ENCODE results near the gene FAM234A. TPM values are rescaled to one million over a fixed set of nuclear protein-coding genes. Genes with fewer than 3 reads are reported as not detected.

FAM234A gene
- total and polyA plus RNA-seq, 4 donors, result 24.1 to 39.7 (median 27.8) TPM

- TF ChIP-seq FOXA1 (IDR thresholded peaks at IDR 0.05) (no peak), HNF4A (conservative IDR thresholded peaks at IDR 0.05) (no peak), ATF3 (IDR thresholded peaks at IDR 0.05) (no peak), FOXA2 (IDR thresholded peaks at IDR 0.05) (no peak), SP1 (IDR thresholded peaks at IDR 0.05) (no peak), EGR1 (IDR thresholded peaks at IDR 0.05; ENCODE audit: low read depth in 2 of 2) (no peak), TAF1 (conservative IDR thresholded peaks at IDR 0.05) (no peak), NR2F2 (IDR thresholded peaks at IDR 0.05) (no peak), RAD21 (IDR thresholded peaks at IDR 0.05) (no peak), HNF4G (IDR thresholded peaks at IDR 0.05) (no peak), MAX (IDR thresholded peaks at IDR 0.05) (no peak), GABPA (IDR thresholded peaks at IDR 0.05 in 1 of 2, conservative IDR thresholded peaks at IDR 0.05 in 1 of 2) (no peak), REST (IDR thresholded peaks at IDR 0.05) (no peak), CTCF (IDR thresholded peaks at IDR 0.05; ENCODE audit: low read depth, low read length, missing input control) (no peak)
- Histone ChIP-seq H3K9ac (ENCODE audit: low read depth in 1 of 2, low read length in 2 of 2) (no peak overlapping the region), H3K9me3 (ENCODE audit: control insufficient read depth in 4 of 4, low read length in 3 of 4) (no peaks in the 10 kb centered on the region), H3K36me3 (ENCODE audit: control insufficient read depth in 4 of 4, insufficient read depth in 3 of 4, low read depth in 1 of 4, low read length in 3 of 4) (peaks cover 0 to 1% (median 0%) of the 10 kb centered on the region in 4 donors), H3K4me3 (ENCODE audit: low read depth in 1 of 3, low read length in 3 of 3) (no peak overlapping the region), H3K27me3 (ENCODE audit: control insufficient read depth in 4 of 4, insufficient read depth in 4 of 4, low read length in 3 of 4) (peaks cover 0 to 14% (median 3%) of the 10 kb centered on the region in 4 donors), H3K4me1 (ENCODE audit: control insufficient read depth in 4 of 4, insufficient read depth in 4 of 4, low read length in 3 of 4) (peaks cover 0 to 12% (median 4%) of the 10 kb centered on the region in 4 donors), H3K27ac (ENCODE audit: low read depth in 1 of 2, low read length in 2 of 2) (no peak overlapping the region)
- WGBS, result 71% methylated on average over 20 of the region's 20 CpGs
- no peak for DNase-seq (ENCODE audit: low spot score)
Measured at GRCh38 chr16:276426-277077, 41.9 kb downstream of the FAM234A start.

GRCh38 chr16:278863-279366 lies 44.3 kb downstream of the FAM234A start:
- H3K36me3 ChIP-seq (ENCODE audit: control insufficient read depth in 4 of 4, insufficient read depth in 3 of 4, low read depth in 1 of 4, low read length in 3 of 4), result no peaks in the 10 kb centered on the region
- H3K27me3 ChIP-seq (ENCODE audit: control insufficient read depth in 4 of 4, insufficient read depth in 4 of 4, low read length in 3 of 4), result peaks cover 0 to 14% (median 3%) of the 10 kb centered on the region in 4 donors
- H3K9me3 ChIP-seq (ENCODE audit: control insufficient read depth in 4 of 4, low read length in 3 of 4), result no peaks in the 10 kb centered on the region
- H3K9ac ChIP-seq (ENCODE audit: low read depth in 1 of 2, low read length in 2 of 2), result no peak overlapping the region
- no peak overlapping the region for H3K27ac ChIP-seq (ENCODE audit: low read depth in 1 of 2, low read length in 2 of 2)
- H3K4me1 ChIP-seq (ENCODE audit: control insufficient read depth in 4 of 4, insufficient read depth in 4 of 4, low read length in 3 of 4), result peaks cover 0 to 12% (median 4%) of the 10 kb centered on the region in 4 donors
- WGBS, result 63% methylated on average over 6 of the region's 6 CpGs
- DNase-seq (ENCODE audit: low spot score), result no peak
- no peak overlapping the region for H3K4me3 ChIP-seq (ENCODE audit: low read depth in 1 of 3, low read length in 3 of 3)
- TF ChIP-seq NR2F2 (IDR thresholded peaks at IDR 0.05) (no peak), JUND (IDR thresholded peaks at IDR 0.05) (no peak), REST (IDR thresholded peaks at IDR 0.05) (no peak), SP1 (IDR thresholded peaks at IDR 0.05) (no peak), HNF4G (IDR thresholded peaks at IDR 0.05) (no peak), CTCF (IDR thresholded peaks at IDR 0.05; ENCODE audit: low read depth, low read length, missing input control) (no peak), GABPA (IDR thresholded peaks at IDR 0.05 in 1 of 2, conservative IDR thresholded peaks at IDR 0.05 in 1 of 2) (no peak), YY1 (IDR thresholded peaks at IDR 0.05) (no peak), EGR1 (IDR thresholded peaks at IDR 0.05; ENCODE audit: low read depth in 2 of 2) (no peak), RXRA (IDR thresholded peaks at IDR 0.05) (no peak), RAD21 (IDR thresholded peaks at IDR 0.05) (no peak), TAF1 (conservative IDR thresholded peaks at IDR 0.05) (no peak), FOXA1 (IDR thresholded peaks at IDR 0.05) (no peak), ATF3 (IDR thresholded peaks at IDR 0.05) (no peak), MAX (IDR thresholded peaks at IDR 0.05) (no peak)

All from liver (tissue), 9 donors.